HG03095 (cell line): Measurements from ENCODE around the gene ZMIZ1.
A peak's percentile ranks its signal among the peaks of the same experiment; 100 is the strongest.

Experiments used
- ATAC-seq: cut with Tn5 transposase; IDR thresholded peaks from one replicate; pipeline ENCODE4 v1.9.1; 2021; ENCODE audit warnings: moderate library complexity; ENCODE audit not compliant: unreplicated experiment

The ZMIZ1 gene

DNA sequence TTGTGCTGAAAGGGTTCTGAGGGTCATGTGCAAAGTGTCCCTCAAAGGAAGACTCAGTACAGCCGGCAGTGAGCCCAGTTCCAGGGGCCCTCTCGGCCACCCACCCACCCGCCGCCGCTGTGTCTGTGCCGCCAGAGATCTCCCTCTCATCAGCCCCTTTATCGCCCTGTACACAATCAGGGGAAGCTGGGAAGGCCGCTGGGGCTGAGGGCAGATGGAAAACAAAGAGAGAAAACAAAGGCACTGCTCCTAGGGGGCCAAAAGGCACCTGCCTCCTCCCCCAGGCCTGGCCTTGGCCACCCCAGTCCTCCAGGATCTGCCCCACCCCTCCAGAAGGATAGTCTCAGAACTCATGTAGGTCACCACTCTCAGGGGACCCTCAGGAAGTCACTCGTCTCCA, 67.0 kb downstream of the ZMIZ1 start:
- ATAC-seq = no peak

DNA sequence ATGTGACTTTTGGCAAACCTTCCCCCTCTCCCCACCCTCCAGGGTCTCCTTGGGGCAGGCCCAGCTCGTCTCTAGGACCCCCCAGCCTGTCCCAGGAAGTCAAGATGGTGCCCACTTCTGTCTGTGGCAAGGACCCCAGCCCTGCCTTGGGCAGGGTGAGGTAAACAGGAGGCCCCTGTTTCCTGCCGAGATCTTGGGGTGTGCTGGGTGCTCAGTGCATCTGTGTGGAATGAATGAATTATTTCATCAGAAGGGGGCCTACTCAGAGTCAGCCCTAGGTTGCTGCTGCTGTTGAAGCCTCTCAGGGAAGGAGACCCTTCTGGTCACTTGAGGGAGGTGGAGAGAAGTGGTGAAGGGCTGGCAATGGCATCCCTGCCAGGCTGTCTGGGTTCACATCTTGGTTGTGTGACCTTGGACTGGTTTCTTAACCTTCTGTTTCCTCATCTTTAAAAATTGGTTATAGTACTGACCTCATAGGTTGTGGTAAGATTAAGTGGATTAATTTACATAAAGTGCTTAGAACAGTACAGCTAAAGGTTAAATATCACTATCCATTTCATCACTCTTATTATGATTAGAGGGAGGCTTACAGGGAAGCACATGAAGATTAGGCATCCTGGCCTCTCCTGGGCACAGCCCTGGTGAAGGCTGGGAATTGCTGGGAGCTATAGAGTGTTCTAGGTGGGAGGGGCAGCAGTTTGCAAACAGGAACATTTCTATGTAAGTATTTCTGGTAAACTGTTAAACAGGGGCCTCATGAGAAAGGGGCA, 67.7 kb downstream of the ZMIZ1 start:
- ATAC-seq = no peak

DNA sequence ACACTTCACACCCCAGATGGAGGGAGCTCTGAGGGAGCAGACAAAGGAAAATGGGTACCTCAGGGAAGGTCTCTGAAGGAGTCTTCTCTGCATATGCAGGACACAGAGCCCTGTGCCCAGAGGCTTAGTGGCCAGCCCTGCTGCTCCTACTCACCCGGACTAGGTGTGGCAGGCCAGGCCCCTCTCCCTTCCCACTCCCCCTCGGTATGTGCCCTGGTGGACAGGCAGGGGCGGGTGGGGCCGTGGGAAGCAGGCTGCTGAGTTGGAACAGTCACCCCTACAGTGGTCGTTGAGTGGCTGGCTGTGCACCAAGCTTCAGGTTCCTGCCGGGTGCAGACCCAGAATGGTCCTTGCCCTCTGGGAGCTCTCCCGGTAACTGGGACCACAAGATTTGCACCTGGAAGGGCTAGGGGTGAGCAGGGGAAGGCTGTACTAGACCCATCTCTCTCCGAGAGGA, 68.6 kb downstream of the ZMIZ1 start:
- ATAC-seq = peak; percentile 12

DNA sequence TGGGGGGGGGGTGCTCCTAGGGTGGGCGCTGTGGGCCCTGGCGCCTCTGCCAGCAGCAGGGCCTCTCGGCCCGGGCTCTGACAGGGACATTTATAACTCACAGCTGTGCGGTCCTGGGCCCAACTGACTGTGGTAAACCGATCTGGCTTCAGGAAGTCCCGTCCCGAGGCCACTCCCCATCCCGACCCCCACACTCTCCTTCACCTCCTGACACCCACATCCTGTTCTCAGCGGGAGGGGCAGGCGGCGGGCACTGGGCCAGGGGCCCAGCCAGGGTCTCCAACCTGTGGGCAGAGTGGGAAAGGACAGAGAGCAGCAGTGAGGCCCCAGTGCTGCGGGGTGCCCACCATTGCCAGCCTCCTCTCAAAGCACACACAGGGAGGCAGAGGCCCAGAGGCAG, 69.1 kb downstream of the ZMIZ1 start:
- peak; percentile 82 for ATAC-seq

DNA sequence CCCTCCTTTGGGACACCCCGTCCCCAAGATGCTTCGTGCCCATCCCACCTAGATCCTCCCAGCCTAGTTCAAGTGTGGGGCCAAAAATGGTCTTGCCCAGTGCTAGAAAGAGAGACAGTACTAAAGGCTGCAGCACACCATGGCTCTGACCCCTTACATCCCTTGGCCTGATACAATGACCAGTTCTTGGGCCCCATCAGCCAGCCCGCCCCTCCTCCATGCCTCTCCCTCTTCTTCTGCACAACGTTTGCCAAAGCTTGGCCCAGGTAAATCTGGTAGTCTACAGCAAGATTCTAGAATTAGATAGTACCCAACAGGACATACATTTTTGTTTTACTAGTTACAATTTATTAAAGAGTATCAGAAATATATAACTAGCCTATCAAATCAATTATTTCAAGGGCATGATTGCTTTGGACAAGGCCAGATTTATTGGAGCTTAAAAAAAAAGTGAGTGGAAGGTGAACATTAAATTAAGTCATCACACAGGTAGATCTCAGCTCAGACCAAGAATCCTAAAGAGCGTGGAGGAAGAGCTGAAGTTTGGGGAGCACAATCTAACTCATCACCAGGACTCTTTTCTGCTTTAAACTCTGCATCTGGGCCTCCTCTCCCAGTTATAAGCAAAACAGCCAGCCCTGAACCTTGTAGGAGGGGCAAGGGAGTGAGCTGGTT, 69.8 kb downstream of the ZMIZ1 start:
- ATAC-seq = no peak

DNA sequence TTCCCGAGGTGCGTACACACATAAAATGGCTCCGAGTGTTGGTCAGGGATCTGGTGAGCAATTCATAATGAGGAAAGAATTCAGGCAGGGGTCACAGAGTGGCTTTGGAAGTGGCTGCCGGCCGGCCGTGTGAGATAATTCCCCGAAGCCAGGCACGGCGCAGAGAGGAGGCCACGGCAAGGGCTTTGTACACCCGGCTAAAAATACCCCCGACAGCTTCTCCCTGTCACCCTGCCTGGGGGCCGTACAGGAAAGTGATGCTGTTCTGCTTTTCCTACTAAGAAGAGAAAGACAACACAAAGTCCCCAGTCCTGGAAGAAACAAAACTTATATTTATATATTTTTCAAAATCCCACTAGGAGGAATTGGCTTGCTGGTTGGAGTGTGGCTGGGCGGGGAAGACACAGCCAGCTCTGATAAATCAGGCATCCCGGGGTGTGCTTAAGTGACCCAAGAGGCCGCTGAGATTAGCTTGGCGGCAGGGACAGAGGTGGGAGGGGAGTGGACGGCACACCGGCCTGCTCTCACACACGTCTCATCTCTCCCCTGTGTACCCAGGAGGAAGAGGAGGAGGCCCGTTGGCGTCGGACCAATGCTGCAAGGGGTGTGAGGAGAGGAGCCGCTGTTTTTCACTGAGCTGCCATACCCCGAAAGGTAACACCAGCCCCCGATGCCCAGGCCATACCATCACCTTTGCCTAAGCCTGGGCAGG, 70.5 kb downstream of the ZMIZ1 start:
- ATAC-seq = no peak

DNA sequence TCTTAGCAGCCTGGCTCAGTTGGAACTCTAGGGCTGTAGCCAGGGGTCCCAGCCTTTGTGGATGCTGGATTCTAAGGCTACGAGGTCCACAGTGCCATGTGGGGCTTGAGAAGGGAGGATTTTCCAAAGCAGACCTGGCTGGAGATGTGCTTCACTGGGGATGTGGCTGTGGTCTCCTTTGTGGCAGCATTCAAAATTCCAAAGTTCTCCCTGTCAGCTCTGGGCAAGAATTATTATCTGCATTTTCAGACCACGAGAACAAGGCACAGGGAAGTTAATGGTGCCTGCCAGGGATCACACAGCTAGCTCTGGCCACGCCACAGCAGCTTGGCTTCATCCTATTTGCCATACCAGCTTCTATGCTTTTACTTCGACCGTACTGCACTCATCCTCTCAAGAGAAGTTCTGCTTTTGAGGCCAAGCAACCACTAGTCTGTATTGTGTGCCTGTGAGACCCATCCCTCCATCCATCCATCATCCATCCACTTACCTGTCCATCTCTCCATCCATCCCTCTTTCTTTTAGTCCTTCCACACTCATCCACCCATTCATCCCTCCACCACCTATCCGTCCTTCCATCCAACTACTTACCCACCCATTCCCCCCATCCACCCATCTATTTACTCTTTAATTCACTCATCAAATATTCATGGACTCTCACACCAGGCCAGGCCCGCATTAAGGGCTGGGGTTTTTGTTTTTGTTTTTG, 71.5 kb downstream of the ZMIZ1 start:
- ATAC-seq = no peak

DNA sequence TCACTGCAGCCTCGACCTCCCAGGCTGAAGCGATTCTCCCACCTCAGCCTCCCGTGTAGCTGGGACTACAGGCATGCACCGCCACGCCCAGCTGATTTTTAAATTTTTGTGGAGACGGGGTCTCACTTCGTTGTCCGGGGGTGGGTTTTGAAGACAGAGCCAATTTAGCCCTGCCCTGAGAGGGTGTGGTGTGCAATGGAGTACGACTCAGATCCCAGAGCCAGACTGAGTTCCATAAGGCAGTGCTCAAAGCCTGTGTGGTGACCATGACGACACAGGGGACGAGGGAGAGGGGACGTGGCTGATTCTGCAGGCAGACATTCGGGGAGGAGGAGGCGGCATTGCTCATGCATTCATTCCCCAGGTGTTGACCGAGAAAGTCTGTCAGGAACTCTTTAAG, 72.1 kb downstream of the ZMIZ1 start:
- no peak for ATAC-seq

DNA sequence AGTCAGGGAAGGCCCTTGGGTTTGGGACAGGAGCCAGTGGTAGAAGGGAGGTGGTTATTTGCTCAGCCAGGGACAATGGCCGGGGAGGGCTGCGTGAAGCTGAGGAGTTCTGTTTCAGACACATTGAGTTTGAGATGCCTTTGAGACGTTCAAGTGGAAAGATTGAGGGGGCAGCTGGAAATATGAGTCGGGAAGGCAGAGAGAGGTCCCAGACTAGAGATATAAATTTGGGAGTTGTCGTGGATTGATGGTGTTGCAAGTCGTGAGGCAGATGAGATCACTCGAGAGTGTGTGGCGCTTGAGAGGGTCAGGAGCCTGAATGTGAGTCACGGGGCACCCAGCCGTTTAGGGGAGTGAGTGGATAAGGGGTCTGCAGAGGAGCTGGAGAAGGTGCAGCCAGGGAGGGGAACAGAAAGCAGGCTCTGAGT, 73.3 kb downstream of the ZMIZ1 start:
- no peak for ATAC-seq

DNA sequence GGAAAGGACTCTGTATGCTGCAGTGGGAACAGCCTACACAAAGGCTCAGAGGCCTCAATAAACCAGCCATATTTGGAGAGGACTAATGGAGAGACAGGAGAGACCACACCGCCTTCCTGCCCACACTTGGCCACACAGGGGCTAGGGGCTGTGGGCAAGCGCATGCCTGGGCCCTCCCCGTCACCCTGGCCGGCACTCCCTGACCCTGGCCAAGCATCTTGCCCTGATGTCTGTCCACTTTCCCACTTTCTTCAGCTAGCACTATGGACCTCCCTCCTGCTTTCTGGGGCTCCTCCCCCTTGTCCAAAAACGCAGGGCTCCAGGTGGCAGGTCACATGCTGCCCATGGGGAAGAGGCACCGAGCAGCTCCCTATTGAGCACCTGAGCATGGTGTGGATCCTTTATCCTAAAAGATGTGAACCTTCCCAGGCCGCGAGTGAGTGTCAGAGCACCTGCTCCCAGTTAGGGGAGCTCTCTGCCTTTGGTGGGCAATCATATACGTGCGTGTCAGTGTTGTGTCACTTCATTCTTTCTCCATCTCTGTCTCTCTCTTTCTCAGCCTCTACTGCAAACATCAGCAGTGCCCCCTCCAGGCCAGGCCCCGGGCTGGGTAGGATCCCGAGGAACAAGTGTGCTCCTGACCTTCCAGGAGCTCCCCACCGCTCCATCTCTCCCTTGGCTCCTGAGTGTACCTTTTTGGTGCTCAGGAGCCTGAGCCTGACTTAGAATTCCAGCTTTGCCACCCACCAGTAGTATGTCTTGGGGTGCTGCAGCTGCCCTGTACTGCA, 74.0 kb downstream of the ZMIZ1 start:
- ATAC-seq = no peak

DNA sequence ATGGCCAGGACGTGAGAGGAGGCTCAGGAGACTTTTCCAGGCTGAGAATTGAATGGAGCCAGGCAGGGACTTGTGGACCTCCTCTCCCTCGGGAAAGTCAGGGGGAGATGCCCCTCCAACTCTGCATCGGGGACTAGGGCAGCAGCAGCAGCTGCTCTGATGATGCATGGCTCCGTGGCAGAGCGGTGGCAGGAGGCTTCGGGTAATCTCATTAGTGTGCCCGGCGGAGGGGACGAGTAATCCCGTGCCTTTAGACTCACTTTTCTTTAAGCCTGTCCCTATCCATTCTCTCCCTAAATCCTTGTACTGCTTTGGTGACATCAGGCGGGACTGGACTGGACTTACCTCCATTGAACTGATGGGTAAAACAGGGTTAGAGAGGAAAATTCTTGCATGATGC, 75.1 kb downstream of the ZMIZ1 start:
- ATAC-seq = no peak

DNA sequence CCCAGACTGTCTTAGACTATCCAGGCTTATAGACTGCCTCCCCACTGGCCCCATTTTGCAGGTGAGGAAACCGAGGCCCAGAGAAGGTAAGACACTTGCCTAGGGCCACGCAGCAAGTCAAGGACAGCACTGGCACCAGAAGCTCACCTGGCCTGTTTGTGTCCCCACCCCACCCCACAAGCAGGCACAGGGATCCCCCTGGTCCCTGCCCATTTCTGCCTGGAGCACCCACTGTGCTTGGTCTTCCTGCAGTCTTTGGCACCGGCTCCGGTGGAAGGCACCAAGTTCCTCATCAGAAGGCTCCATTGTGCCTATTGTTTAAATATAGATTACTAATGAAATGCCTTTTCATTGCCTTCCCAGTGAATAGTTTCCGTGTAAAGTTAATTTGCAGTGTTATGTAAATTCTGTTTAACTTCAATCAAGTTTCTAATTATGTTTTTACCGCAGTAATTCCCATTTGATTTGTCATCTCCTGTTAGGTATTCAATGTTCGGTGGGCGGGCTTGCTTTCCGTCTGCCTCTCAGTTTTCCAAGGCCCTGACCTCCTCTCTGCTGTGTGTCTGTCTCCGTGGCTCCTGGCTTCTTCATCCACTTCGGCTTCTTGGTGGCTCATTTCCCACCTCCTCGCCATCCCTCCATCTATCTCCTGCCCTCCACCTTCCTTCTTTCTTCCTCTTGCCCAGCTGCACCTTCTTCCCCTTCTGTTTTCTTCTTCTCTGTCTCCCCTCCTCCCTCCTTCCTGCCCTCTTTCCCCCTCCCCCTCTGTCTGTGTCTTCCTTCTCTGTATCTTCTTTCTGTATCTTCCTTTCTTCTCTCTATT, 75.8 kb downstream of the ZMIZ1 start:
- ATAC-seq = no peak

DNA sequence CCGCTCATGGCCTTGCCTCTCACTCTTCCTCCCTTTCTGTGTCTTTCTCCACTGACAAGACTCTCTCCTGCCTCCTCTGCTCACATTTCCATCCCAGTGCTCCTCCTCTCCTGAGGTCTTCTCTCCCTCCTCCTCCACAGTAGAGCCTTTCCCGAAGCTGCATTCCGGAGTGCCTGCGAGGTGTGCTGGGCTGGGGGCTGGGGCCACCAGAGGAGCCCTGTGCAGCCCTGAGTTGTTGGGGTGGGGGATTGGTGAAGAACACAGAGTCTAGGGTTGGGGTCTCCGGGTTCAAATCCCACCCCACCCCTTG, 76.4 kb downstream of the ZMIZ1 start:
- ATAC-seq = no peak

DNA sequence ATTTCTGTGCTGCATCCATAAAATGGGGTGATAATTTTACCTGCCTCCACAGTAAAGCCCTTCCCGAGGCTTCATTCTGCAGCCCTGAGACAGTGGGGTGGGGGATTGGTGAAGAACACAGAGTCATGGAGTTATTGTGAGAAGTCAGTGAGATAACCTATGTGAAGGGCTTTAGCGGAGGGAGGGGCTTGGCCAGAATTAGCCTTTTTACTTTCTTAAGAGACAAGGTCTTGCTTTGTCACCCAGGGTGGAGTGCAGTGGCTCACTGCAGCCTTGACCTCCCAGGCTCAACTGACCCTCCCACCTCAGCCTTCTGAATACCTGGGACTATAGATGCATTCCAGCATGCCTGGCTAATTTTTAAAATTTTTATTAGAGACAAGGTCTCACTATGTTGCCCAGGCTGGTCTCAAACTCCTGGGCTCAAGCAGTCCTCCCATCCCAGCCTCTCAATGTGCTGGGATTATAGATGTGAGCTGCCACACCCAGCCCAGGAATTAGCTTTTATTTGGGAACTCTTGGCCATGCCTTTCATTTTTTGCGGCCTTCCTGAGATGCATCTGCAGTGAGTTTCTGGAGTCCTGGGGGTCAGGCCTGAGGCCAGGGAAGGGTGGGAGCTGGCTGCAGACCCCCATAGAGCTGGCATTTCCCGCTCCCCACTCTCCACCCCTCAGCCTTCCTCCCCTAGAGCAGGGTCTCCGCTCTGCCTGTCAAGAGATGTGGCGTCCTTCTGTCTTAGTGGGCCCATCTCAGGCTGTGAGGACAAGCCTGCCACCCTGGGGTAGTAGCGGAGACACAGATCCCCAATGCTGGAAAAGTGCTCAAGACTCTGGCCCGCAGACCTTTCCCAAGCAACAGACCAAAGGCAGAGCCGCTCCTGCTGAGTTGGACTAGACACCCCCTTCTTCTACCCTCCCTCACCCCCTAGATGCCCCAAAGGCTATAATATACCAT, 77.0 kb downstream of the ZMIZ1 start:
- no peak for ATAC-seq

DNA sequence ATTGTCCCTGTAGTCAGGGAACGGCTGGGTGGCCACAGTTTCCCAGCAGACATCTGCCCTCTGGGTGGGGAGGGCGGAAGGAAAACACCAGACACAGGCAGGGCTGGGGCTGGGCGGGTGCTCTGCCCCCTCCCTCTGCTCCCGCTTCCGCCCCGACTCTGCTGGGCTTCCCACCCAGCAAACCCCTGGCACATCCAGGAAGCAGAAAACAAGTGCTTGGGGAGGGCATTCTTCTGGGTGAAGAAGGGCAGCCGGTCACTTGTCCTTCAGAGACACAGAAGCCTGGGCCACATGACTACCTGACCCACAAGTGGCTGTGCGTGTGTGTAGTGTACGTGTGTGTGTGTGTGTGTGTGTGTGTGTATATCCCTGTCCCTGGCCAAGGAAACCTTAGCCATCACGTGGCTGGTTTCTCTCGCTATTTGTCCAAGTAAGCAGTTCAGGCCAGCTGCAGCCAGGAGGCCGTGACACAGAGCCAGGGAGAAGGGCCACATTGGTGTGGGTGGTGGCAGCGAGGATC, 77.9 kb downstream of the ZMIZ1 start:
- ATAC-seq = no peak

DNA sequence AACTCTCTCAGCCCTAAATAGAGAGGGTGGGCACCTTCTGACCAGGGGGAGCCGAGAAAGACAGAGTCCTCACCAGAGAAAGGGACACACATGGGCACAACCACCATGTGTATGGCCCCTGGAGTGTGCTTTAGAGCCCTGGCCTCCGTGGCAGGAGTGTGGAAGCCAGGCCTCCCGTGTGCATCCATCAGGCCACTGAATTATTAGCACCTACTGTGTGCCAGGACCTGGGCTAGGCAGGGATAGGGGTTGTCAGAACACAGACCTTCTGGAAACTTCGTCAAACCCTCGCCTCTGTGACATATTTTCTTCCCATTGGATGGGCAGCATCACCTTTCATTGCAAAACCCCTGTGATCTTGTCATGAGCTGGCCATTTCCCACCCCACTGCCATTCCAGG, 78.5 kb downstream of the ZMIZ1 start:
- no peak for ATAC-seq

DNA sequence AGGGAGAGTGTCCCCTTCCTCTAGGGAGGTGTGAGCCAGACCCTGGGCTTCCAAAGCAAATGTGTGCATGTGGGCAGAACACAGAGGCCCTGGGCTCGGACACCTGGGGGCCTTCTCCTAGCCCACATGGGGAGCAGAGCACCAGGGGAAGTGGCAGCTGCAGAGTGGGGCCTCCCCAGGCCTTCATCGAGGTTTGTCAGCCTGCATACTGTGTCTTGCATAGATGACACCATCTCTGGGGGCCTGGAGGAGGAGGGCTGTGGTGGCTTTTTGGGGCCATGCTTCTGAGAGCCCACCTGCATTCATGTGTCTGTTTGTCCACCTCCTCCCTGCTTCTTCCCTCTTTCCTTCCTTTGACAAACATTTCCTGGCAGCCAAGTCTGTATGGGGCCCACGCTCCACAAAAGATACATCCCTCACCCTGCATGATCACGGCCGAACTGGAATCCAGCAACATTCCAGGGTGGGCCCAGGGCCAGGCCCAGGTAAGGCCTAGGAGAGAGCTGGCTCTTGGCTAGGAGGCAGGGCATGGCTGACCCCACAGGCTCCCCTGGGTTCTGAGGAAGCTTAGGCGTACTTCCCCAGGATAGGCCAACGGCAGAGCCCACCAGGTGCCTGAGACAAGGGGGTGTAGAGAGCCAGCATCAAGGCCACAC, 79.2 kb downstream of the ZMIZ1 start:
- no peak for ATAC-seq
